GM12801 (cell line): ENCODE data around the gene SOAT2.

Experiments used
- TF ChIP-seq, protein P1 (sequence below): IDR thresholded peaks from one replicate; pipeline ENCODE4 v1.5.1; 2011; ENCODE audit warnings: control low read depth; ENCODE audit not compliant: insufficient read length; ENCODE audit errors: extremely low read depth

The SOAT2 gene

GRCh38 chr12:53096089-53096741 lies 7.1 kb upstream of the SOAT2 start:
- TF ChIP-seq, protein P1, sequence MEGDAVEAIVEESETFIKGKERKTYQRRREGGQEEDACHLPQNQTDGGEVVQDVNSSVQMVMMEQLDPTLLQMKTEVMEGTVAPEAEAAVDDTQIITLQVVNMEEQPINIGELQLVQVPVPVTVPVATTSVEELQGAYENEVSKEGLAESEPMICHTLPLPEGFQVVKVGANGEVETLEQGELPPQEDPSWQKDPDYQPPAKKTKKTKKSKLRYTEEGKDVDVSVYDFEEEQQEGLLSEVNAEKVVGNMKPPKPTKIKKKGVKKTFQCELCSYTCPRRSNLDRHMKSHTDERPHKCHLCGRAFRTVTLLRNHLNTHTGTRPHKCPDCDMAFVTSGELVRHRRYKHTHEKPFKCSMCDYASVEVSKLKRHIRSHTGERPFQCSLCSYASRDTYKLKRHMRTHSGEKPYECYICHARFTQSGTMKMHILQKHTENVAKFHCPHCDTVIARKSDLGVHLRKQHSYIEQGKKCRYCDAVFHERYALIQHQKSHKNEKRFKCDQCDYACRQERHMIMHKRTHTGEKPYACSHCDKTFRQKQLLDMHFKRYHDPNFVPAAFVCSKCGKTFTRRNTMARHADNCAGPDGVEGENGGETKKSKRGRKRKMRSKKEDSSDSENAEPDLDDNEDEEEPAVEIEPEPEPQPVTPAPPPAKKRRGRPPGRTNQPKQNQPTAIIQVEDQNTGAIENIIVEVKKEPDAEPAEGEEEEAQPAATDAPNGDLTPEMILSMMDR = no peak

DNA sequence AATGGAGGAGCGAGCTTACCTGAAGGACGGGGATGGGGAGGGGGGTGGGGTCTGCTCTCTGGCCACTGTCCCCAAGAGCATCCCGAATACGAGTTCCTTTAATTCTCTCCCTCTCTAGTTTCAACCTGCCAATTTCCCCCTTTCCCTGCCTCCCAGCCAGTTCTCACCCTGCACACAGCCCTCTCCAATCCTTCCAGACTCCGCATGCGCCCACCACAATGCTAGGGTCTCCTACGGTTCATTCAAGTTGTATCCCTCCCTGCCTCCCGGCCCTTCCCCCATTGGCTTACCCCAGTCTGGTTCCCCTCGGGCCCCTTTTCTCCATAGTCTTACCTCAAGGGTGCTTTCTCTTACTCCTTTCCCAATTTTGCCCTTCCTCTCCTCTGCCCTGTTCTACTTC lies 6.5 kb upstream of the SOAT2 start:
- TF ChIP-seq, protein P1 = no peak

- TF ChIP-seq, protein P1 = no peak
These were observed 6.1 kb upstream of the SOAT2 start for GRCh38 chr12:53097207-53097563.

DNA sequence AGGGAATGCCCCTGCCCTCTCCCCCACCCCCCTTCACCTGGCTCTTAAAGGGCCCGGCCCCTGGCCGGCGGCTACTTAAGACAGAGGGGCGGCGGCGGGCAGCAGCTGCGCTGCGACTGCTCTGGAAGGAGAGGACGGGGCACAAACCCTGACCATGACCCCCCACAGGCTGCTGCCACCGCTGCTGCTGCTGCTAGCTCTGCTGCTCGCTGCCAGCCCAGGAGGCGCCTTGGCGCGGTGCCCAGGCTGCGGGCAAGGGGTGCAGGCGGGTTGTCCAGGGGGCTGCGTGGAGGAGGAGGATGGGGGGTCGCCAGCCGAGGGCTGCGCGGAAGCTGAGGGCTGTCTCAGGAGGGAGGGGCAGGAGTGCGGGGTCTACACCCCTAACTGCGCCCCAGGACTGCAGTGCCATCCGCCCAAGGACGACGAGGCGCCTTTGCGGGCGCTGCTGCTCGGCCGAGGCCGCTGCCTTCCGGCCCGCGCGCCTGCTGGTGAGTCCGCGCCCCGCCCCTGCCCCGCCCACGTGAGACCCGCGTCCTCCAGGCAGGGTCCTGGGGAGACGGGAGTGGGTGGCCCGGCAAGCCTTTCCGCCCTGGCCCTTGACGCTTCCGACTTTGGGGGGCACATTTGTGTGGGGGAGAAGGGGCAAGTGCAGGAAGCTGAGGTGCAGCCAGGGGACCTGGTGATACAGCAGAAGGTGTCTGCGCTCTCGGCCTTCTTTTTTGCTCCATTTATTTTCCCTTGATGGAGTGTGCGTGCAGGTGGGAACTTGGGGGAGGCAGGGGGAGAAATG lies 5.5 kb upstream of the SOAT2 start, which contains the start of gene IGFBP6:
Gene IGFBP6, plus strand, starts transcription at position 104 of the 790 bp plus-strand sequence. Its CDS starts 51 bp downstream, at position 155.
- TF ChIP-seq, protein P1 = no peak

GRCh38 chr12:53098354-53098981 lies 4.8 kb upstream of the SOAT2 start:
- TF ChIP-seq, protein P1 = no peak

- TF ChIP-seq, protein P1 = peak; percentile 48
These were observed 4.0 kb upstream of the SOAT2 start for GRCh38 chr12:53099071-53099882.
